ENCODE results near the gene SH3TC1. TPM values are rescaled to one million over a fixed set of nuclear protein-coding genes. Genes with fewer than 3 reads are reported as not detected.

SH3TC1 gene
- total and polyA plus RNA-seq, 2 donors from 2014 or later: 43.1 to 127 TPM

GRCh38 chr4:8204576-8205227 lies 5.6 kb downstream of the SH3TC1 start:
- peaks cover 0 to 38% (median 14%) of the 10 kb centered on the region in 3 donors for H3K4me1 ChIP-seq (ENCODE audit: control insufficient read depth in 2 of 3, insufficient read depth in 2 of 3, low read depth in 1 of 3, low read length in 3 of 3)
- no peak overlapping the region for H3K27ac ChIP-seq (ENCODE audit: low read depth in 2 of 2, low read length in 2 of 2)
- DNase-seq: no peak
- H3K4me3 ChIP-seq (ENCODE audit: low read length in 3 of 3): no peak overlapping the region
- H3K9ac ChIP-seq (ENCODE audit: low read length in 3 of 3): peak overlapping the region in 1 of 3 donors; percentile 12
- no peak for FAIRE-seq
- no peaks in the 10 kb centered on the region for H3K27me3 ChIP-seq (ENCODE audit: control insufficient read depth, insufficient read depth, low read length)
- no peak for TF ChIP-seq CTCF (IDR thresholded peaks at IDR 0.05; ENCODE audit: borderline replicate concordance, extremely low read depth, insufficient read depth)
- peaks cover 0 to 16% (median 10%) of the 10 kb centered on the region in 3 donors for H3K36me3 ChIP-seq (ENCODE audit: control insufficient read depth in 2 of 3, insufficient read depth in 3 of 3, low read length in 3 of 3)
- H3K9me3 ChIP-seq (ENCODE audit: control insufficient read depth in 2 of 3, insufficient read depth in 1 of 3, low read length in 3 of 3): no peaks in the 10 kb centered on the region
- intact Hi-C loops (cut with DNase I): no loop called here

- TF ChIP-seq CTCF (IDR thresholded peaks at IDR 0.05; ENCODE audit: borderline replicate concordance, extremely low read depth, insufficient read depth): no peak
- Histone ChIP-seq H3K9me3 (ENCODE audit: control insufficient read depth in 2 of 3, insufficient read depth in 1 of 3, low read length in 3 of 3) (no peaks in the 10 kb centered on the region), H3K27me3 (ENCODE audit: control insufficient read depth, insufficient read depth, low read length) (no peaks in the 10 kb centered on the region), H3K4me1 (ENCODE audit: control insufficient read depth in 2 of 3, insufficient read depth in 2 of 3, low read depth in 1 of 3, low read length in 3 of 3) (peaks cover 0 to 39% (median 14%) of the 10 kb centered on the region in 3 donors), H3K36me3 (ENCODE audit: control insufficient read depth in 2 of 3, insufficient read depth in 3 of 3, low read length in 3 of 3) (peaks cover 0 to 16% (median 13%) of the 10 kb centered on the region in 3 donors), H3K9ac (ENCODE audit: low read length in 3 of 3) (no peak overlapping the region), H3K4me3 (ENCODE audit: low read length in 3 of 3) (no peak overlapping the region), H3K27ac (ENCODE audit: low read depth in 2 of 2, low read length in 2 of 2) (no peak overlapping the region)
- FAIRE-seq (no peak), DNase-seq (no peak)
- intact Hi-C loops (cut with DNase I): no loop called here
Observed at GRCh38 chr4:8205241-8205707, 6.2 kb downstream of the SH3TC1 start.

GRCh38 chr4:8205749-8206611 lies 6.9 kb downstream of the SH3TC1 start:
- no peak for FAIRE-seq

More at GRCh38 chr4:8205749-8206611, 6.9 kb downstream of the SH3TC1 start:
- no peak for TF ChIP-seq CTCF (IDR thresholded peaks at IDR 0.05; ENCODE audit: borderline replicate concordance, extremely low read depth, insufficient read depth)
- Histone ChIP-seq H3K4me3 (ENCODE audit: low read length in 3 of 3) (no peak overlapping the region), H3K27ac (ENCODE audit: low read depth in 2 of 2, low read length in 2 of 2) (no peak overlapping the region), H3K27me3 (ENCODE audit: control insufficient read depth, insufficient read depth, low read length) (no peaks in the 10 kb centered on the region), H3K4me1 (ENCODE audit: control insufficient read depth in 2 of 3, insufficient read depth in 2 of 3, low read depth in 1 of 3, low read length in 3 of 3) (peaks cover 0 to 33% (median 10%) of the 10 kb centered on the region in 3 donors), H3K9me3 (ENCODE audit: control insufficient read depth in 2 of 3, insufficient read depth in 1 of 3, low read length in 3 of 3) (no peaks in the 10 kb centered on the region), H3K36me3 (ENCODE audit: control insufficient read depth in 2 of 3, insufficient read depth in 3 of 3, low read length in 3 of 3) (peaks cover 0 to 16% (median 13%) of the 10 kb centered on the region in 3 donors), H3K9ac (ENCODE audit: low read length in 3 of 3) (no peak overlapping the region)
- DNase-seq: no peak
- intact Hi-C loops (cut with DNase I): no loop called here
